ENCODE data around the gene JMJD8.
A peak's percentile ranks its signal among the peaks of the same experiment; 100 is the strongest.

Gene JMJD8

DNA sequence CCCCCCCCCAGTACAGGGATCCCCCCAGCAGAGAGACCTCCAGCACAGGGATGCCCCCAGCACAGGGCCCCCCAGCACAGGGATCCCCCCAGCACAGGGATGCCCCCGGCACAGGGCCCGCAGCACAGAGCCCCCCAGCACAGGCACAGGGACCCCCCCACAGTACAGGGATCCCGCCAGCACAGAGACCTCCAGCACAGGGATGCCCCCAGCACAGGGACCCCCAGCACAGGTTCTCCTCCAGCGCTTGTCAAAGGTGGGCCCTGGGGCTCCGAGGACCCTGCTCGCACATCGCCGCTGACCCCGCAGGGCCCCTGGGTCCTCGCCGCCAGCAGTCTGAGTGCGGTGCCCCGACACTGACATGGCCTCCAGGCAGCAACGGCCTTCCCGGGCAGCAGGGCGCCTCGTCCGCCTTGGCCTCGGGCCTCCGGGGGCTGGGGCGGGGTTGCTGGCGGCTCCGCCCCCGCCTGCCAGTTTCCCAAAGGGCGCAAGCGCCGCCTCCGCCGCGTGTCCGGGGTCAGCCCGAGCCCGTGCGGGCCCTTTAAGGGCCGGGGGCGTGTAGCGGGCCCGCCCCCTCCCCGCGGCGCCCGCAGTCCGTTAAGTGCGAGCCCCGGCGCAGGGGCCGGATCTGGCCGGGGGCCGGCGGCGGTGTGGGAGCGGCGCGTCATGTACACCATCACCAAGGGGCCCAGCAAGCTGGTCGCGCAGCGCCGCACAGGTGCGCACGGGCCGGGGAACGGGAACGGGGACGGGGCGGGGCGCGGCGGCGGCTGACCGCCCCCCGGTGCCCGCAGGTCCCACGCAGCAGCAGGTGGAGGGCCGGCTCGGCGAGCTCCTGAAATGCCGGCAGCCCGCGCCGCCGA lies 42.6 kb downstream of the JMJD8 start, which contains the start of gene MCRIP2:
Gene MCRIP2 (plus strand): TSS at position 503 of the 863 bp plus-strand sequence. CDS start 164 bp downstream, at position 667.
- no peak for DNase-seq (ENCODE audit: low read depth)

DNA sequence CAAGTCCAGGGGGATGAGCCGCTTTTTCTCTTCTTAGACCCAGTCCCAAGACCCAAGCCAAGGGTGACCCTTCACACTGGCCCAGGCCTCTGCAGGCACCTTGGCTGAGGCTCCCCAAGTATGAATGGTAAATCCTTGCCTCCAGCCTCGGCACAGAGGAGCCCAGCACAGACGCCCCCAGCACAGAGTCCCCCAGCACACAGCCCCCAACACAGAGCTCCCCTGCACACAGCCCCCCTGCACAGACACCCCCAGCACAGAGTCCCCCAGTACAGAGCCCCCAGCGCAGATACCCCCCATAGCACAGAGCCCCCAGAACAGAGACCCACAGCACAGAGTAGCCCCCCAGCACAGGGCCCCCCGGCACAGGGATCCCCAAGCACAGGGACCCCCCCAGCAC lies 43.5 kb downstream of the JMJD8 start:
- DNase-seq (ENCODE audit: low read depth) = no peak

DNA sequence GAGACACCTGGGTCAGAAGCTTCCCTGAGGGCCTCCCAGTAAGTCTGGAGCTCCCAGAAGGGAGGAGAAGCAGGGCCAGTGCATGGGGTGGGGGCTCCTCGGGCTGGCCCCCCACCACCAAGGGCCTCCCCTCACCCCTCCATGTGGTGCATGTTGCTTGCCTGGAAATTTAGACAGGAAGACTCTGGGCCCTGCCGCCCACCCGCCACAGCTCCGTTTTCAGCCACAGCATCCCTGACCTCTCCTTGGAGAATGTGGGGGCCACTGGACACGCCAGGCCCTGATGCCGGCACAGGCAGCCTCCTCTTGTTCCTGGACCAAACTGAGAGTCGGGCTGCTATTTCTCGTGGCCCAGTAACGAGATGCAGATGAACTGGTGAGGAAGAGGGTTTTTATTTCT lies 45.3 kb downstream of the JMJD8 start:
- DNase-seq (ENCODE audit: low read depth) = no peak

GRCh38 chr16:638034-638543 lies 46.0 kb downstream of the JMJD8 start:
- no peak for DNase-seq (ENCODE audit: low read depth)

- no peak for DNase-seq (ENCODE audit: low read depth)
Measured at GRCh38 chr16:637081-638018, 46.8 kb downstream of the JMJD8 start.

GRCh38 chr16:636206-637080 lies 47.7 kb downstream of the JMJD8 start, which contains the start of gene METTL26:
Gene METTL26 (minus strand): TSS chr16:636305. CDS start chr16:636290, 15 bp downstream.
- DNase-seq (ENCODE audit: low read depth) = peak; percentile 80

DNA sequence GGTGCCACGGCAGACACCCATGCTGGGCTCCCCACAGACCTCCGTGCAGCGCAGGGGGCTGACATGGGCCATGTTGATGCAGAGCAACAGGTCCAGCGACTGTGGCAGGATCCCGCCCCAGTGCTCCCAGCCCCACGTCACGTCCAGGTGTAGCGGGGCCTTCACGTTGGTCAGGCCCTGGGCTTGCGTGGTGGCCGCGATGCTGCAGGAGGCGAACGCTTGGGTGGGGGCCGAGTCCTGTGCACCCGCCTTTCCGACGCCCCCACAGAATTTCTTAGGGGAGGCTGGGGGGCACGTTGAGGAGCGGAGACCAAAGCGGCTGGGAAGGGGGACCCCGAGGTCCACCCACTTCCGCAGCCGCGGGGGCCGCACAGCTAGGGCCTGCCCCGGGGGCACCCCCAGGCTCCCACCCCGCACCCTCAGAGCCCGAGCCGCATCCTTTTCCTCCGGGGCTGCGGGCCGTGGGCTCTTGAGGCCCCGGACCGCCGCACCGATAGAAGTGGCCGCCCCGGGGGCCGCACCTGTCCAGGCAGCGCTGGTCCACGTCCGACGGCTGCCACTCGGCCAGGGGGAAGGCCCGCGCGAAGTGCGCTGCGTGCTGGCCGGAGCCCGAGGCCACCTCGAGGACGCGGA lies 48.4 kb downstream of the JMJD8 start:
- DNase-seq (ENCODE audit: low read depth) = no peak

DNA sequence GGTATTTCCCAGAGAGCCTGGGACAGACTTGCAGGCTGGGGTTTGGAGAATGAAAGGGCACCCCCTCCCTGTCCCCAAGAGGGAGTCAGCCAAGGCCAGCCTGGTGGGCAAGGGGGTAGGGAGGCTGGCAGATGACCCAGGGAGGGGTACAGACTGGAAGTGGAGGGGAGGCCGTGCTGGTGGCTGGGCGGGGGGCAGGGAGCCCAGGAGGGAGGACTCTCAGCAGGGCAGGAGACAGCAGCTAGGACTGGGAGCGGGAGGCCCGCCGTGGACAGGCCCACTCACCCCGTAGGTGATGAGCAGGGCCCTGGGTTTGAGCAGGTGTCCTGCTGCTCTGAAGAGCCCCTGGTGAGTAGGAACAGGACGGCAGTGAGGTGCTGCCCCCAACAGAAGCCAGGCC lies 49.1 kb downstream of the JMJD8 start:
- no peak for DNase-seq (ENCODE audit: low read depth)

DNA sequence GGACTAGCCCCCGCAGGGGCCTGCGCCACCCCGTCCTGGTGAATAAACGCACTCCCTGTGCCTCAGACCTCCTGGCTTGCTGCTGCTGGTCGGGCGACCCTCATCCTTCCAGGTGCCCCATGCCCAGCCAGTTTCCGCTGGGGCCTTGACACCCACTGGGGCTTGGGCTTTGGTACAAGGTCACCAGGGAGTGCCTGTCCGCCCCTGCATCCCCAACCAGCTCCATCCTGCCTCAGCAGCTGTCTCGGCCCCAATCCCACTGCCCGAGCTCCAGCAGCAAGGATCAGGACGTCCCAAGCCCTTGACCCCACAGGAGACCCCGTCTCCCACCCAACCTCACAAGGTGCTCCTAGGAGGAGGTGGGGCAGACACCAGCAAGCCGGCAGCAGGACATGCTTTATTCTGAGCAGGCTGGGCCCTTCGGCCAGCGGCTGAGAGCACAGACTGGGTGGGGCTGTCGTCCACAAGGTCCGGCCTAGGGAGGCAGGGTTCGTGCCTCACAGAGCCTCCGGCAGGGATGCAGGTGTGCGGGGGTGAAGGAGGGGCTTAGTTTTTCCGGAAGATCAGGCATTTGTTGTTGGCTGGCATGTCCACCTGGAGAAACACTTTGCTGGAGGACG lies 50.0 kb downstream of the JMJD8 start:
- DNase-seq (ENCODE audit: low read depth) = no peak

GRCh38 chr16:633336-634050 lies 50.6 kb downstream of the JMJD8 start:
- DNase-seq (ENCODE audit: low read depth) = no peak

- DNase-seq (ENCODE audit: low read depth) = no peak
Measured at GRCh38 chr16:632486-633335, 51.4 kb downstream of the JMJD8 start.

DNA sequence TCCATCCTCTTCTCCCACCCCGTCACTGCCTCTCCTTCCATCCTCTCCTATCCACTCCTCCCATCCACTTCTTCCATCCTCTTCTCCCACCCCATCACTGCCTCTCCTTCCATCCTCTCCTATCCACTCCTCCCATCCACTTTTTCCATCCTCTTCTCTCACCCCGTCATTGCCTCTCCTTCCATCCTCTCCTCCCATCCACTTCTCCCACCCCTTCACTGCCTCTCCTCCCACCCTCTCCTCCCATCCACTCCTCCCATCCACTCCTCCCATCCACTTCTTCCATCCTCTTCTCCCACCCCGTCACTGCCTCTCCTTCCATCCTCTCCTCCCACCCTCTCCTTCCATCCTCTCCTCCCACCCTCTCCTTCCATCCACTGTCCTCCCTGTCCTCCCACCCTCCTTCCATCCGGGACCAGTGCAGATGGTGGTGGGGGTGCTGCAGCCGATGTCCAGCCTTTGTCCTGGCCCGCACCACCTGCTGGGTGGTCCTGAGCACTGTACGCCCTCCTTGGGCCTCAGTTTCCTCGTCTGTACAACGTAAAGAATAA lies 52.3 kb downstream of the JMJD8 start:
- DNase-seq (ENCODE audit: low read depth) = no peak

All from HS-27A (cell line).